Stimulated activated CD8-positive, alpha-beta memory T cell treated with anti-CD3 and anti-CD28 coated beads, Interleukin-7, amount 100 ng/mL, for 24 hours (primary cell): Measurements from ENCODE around the gene PCCA.

Experiments
- DNase-seq: peaks from one replicate; pipeline ENCODE4 v3.0.0-alpha.2; 2020; ENCODE audit warnings: low read depth

Gene PCCA

DNA sequence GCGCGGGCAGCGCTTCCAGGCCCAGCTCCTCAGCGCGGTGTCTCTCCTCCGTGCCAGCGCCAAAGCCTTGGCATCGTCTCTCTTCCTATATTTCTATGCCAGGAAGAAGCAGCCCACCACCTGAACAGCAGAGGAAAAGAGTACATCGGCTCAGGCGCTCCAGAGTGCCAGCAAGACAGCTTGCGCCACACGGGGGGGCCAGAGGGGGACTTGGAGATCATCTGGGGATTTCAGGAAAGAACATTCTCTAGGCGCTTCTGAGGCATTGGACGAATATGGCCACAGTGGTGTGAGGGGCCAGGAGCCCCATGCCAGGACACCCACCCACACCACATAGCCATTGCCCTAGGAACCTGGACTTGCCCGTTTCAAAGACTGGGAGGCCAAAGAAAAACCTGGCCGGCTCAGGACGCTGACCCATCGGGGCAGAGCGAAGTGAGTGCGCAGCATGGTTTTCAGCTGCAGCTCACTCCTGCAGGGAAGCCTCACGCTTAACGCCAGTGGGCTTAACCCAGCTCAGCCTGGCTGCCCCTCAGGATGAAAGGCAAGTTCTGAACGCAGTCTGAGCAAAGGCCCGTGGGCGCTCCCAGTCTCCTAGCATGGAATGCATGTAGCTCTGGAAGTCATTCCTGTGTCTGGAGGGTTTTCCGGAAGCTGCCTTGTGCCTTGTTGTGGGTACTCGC lies 437.6 kb downstream of the PCCA start:
- DNase-seq = no peak

DNA sequence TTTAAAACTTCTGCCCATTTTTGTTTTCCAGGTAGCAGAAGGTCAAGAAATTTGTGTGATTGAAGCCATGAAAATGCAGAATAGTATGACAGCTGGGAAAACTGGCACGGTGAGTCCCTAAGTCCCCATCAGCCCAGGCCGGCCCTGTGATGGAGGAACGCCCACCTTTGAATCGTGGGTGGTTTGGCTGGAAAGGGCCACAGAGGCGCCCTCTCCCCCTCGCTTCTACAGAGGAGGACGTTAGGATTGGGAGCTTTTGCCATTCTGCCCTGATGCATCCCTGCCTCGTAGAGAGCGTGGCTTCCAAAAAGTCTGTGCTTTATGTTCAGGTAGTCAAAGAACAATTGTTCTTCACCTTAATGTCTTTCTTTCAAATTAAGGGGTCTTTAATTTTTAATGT lies 438.8 kb downstream of the PCCA start:
- no peak for DNase-seq

DNA sequence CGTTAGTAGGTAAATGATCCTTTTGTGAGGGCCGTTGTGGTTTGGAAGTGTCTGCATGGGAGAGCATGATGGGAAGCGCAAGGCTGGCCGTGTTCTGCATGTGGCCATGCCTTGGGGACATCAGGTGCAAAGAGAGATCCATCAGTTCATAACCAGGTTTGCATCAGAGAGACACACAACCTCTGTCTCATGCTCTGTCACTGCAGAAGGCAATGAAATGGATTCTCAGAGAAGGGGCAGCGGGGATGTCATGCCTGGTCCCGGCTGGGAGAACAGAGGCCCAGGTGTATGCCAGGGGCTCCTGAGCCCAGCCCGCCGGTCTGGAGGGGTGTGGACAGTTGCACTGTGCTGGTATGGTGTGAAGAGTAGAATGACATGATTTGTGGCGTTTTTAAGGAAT lies 439.5 kb downstream of the PCCA start:
- no peak for DNase-seq

DNA sequence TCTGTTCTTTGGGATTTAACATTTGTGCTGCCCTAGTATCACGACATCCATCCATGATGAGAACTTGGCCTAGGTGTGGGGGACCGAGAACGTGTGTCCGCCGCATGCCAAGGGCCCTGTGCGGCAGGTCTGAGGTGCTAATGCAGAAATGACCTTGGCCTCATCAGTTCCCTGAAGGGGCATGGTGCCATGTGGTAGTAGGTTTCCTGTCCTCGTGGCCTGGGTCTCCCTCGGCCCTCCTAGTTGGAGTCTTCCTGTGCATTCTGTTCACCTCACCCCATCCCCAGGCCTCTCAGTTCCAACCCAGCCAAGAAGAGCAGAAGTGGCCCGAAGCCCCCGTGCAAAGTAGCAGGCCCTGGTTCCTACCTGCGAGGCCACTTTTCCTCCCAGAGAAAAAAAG lies 439.9 kb downstream of the PCCA start:
- DNase-seq = no peak

DNA sequence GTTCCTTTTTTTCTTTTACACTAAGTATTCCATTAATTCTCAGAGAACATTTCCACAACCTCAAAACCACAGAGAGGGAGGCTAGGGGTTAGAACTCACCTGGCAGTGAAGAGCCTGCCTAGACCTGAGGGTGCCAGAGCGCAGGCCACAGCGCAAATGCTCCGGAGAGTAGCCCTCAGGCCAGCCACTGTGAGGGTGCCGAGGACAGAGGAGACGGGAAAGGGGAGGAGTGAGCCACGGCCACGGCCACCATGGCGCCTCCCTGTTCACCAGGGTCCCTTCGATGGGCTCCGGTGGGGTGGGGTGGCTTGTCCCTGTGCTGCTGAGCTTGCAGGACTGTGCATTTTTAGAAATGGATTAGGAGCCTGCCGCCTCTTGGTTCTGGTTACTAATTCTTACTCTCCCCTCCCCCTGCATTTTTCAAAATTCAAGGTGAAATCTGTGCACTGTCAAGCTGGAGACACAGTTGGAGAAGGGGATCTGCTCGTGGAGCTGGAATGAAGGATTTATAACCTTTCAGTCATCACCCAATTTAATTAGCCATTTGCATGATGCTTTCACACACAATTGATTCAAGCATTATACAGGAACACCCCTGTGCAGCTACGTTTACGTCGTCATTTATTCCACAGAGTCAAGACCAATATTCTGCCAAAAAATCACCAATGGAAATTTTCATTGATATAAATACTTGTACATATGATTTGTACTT lies 440.9 kb downstream of the PCCA start:
- DNase-seq = no peak

DNA sequence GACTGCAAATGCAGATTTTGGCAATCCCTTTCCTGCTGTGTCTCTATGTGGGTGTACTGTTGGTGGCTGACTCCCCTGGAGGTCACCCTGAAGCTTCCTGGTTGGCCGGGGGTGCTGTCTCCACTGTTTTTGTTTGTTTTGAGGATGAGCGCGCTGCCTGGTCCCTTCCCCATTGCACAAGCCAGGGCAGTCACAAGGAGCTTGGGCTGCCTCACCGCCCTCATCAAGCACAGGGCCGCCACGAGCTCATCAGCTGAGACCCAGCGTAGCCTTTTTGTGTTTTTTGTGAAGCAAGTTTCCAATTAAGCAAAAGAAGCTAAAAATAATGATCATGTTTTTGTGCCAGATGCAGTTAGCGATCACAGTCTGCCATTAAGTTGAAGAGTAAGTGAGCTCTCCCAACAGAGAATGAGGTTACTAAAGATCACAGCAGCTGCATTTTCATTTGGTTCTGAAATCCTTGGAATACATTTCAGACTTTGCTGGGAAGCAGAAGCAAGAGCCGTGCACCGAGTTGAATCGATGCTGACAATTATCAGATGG lies 441.8 kb downstream of the PCCA start:
- no peak for DNase-seq

DNA sequence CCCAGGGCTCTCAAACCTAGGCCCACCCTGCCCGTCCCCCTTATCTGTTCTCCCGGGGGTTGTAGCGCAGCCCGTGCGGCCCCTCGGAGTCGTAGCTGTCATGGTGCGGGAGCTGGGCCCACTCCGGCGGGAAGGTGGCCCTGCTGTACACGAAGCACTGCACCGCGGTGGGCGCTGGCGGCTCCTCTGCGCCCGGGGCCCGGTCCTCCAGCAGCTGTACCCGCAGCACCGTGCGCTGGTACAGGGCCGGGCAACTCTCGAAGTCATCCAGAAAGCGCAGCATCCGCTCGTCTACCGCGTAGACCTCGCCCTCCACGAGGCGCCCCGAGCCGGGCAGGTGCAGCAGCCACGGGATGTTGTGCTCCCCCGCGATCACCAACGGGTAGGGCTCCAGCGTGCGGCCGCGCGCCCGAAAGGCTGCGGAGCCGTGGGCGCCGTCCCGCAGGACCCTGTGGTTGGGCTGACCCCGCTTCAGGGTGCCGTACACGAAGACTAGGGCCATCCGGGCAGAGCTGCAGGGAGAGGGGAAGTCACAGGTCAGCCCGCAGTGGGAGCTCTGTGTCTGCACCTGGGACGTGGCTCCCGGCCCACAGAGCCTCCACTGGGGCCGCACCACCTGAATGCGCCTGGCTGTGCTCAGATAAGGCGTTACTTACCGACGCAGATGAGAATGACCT lies 443.3 kb downstream of the PCCA start:
- no peak for DNase-seq

DNA sequence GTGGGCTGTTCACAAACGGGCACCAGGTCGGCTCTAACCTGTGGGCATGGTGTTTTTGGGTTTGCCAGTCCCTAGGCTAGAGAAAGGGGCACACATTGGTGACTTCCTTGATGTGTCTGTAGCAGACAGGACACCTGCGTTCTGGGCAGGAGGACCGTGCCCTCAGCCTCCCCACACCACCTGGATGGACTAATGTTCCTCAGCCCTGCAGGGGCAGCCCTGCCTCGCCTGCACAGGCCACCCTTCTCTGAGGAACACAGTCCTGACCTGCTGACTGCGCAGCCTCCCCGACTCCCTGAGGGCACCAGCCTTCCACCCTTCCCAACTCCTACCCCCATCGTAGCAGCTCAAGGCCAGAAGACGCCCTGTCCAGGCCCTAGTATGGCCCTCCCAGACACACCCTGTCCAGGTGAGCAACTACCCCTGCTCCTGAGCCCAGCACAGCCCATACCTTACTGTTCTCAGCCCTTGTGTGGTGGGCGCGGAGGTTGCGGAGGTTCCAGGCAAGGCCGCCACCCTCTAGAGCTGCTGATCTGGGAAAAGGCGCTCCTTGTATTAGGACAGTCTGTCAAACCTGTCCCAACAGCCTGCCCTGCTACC lies 444.0 kb downstream of the PCCA start:
- DNase-seq = no peak

DNA sequence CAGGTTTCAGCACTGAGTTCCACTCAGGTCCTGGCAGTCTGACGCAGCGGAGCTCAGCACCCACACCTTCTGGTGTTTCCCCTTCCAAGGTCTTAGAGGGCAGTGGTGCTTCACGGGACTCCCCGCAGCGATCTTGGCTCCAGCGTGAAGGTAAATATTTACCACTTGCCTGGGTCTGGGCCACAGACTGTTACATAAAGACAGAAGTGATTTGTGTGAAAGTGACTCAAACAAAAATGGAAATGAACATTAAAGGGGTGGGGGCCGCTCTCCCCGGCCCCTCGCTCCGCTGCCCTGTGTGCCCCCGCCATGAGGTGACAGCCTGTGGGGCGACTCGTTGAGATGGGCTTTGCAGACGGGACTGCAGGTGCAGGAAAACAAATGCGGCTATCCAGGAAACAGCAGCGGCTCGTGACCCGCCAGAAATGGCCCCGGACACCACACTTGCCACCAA lies 444.7 kb downstream of the PCCA start:
- DNase-seq = no peak

DNA sequence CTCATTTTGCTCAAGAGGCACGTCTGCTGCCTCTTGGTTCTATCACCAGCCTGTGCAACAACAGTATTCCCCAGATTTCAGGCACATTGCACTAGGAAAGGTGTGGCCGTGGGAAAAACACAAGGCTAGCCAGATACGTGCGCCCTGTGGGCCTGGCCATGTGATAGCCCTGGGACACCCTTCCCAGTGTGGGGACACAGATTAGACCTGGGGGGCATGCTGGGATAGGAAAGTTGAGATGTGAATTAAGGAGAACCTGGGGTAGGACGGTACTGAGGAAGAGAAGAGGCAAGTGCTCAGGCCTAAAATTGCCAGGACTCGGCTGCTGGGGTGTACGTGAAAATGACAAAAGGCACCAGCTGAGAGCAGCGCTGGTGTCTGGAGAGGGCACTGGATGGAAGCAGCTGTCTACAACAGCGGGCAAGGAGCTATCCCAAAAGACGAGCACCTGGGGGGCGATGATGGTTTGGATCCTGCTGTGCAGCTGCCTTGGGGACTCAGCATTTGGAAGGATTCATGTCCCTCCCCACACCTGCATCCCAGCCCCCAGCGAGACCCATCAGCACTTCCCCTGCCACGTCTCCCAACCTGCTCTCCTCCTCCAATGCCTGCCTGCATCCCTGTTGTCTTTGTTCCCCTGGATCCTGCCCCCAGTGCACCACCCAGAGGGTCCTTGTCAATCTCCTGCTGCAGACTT lies 445.4 kb downstream of the PCCA start:
- no peak for DNase-seq

DNA sequence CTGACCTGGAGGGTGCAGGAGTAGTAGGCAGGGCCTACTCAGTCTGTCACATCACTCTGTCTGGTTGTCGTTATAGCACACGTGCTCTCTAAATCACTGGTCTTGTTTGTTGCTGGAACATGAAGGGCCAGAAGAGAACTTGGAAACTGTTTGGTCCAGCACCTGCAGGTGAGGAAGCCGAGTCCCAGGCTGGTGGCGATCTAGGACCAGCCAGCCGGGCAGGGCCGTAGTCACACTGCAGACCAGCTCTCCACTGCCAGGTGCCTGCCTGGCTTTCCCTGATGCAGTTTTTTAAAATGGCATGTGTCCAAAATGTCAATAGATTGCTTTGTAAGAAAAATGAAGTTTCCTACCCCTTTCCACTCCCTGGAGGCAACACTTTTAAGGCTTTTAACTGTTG lies 446.0 kb downstream of the PCCA start:
- DNase-seq = no peak

DNA sequence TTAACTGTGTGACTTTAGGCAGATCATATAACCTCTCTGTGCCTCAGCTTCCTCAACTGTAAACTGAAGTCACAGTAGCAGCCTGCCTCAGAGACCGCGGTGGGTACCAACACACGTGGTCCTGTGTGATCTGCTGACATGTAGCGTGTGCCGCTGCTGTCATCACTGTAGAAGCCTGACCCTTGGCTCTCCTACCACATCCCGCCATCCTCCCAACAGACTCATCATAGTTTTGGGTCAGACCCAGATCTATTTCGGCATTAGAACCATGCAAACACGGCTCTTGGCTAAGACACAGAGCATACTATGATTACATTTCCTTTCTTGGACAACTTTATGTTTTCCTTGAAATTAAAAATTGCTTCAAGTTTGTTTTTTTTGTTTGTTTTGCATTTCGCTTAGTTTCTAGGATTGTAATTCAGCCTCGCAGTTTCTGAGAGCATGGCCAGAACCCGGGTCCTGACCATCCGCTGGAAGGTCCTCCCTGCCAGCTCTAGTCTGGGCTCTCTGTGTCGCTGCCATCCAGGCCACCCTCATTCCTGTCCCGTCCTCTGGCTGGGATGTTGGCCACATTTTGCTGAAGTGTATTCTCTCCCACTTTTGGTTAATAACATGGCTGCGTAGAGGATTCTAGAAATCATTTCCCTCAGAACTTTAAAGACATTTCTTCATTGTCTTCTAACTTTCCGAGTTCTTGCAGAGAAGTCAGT lies 446.7 kb downstream of the PCCA start:
- DNase-seq = no peak

DNA sequence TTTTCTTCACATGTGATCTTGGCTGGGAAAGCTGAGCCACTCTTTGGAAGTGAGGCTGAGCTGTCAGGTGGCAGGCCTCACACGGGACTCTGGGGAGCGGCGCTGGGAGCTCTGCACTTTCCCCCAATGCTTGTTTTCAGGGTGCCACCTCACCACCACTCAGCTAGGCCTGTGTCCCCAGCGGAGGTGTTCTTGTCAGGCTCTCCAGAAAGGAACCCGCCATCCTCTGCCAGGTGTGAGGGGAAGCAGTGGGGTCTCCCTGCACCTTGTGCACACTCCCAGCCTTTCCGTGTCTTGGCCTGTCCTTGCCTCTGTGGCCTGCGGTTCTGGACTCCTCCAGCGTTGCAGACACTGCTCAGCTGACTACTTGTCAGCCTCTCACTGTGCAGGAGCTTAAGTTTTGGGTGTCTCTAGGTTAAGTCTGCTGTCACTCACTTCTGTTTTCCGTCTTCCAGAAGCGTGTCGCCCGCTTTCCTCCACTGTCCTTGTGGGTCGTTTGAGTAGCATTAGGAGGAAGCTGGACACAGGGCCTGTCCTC lies 447.8 kb downstream of the PCCA start:
- DNase-seq = no peak

DNA sequence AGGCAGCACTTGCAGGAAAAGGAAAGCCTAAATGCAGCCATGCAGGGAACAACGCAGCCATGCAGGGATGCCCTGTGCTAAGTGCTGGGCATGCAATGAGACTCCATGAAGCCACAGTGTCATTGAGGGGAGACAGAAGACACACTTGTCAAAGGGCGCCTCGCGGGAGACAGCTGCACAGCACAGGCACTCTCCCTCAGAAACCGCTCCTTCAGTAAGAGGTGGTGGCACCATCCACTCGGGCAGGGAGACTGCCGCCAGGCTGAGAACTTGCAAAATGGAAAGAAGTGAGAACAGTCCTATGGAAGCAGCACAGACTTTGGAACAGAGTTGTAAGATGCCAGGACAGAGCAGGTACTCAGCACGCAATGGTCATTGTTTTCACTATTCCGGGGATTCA lies 448.6 kb downstream of the PCCA start:
- DNase-seq = no peak

DNA sequence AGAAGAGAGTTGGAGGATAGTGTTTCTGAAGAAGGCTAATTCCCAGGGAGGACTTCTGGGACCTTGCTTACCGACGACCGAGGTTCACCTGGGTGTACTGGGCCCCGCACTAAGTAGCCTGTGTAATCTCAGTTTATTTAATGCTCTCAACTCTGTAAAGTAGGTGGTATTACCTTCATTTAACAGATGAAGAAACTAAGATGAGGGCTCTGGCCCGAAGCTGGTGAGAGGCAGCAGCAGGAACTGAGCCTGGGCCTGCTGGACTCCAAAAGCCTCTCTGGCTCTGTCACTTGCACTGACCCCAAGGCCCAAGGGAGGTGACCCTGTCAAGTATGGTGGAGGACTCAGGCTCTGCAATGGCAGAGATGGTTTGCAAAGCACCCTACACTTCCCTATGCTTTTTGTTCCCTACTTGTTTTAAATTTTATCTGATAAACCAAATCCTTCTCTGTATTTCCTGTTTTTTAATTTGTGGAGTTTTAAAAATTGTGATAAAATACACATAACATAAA lies 449.1 kb downstream of the PCCA start:
- no peak for DNase-seq

DNA sequence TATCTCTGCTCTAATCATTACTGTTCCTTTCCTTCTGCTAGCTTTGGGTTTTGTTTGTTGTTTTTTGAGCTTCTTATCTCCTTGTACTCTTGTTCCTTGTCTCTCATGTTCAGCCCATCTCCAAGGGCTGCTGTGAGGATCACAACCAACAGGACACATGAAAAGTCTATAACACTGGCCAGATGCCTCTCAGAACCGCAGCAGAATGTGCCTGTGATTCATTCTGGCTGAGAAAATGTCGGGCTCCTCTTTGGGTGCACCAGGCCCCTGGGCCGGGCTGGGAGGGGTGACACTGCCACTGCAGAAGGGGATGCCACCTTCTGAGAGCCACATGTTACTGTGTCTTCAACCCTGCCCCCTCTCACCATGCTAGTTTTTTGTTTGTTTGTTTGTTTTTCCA lies 451.7 kb downstream of the PCCA start:
- DNase-seq = no peak

DNA sequence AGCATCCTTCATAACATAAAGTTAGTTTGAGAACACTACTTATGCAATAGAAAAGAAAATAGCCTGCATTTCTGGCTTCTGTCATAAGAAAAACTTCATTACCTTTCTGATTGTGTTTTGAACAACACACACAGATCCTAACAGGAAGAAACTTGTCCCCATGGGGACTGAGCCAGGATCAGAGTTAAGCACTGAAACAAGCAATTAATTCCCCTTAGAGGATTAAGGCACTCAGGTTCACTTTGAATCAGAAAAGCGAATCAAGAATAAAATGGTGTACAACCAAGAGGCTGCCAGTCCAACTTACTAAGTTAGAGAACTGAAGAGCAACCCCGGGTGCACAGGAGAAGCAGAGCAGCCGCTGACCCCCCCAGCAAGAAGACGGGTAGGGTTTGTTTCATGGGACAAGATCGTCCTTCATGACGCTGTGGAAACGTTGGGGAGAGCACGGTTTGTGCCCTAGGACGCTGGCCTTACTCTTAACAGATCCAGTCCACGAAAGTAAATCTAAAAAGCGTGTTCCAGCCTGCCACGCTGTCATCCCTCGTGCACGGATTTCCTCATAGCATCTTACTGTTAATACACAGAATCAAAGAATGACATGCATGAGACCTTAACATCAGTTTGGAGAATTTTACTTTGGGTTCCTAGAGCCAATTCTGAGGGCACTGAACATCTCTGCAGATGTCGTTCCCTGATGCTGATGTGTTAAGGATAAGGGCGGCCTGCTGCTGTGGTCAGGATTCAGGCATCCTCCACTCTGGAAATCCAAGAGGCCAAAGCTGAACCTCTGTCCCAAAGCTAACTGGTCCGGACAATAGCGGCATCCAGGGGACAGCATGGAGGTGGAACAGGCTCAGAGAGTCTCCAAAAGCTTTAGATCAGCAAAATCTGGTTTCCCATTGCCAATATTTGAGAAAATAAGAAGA lies 453.3 kb downstream of the PCCA start:
- no peak for DNase-seq

DNA sequence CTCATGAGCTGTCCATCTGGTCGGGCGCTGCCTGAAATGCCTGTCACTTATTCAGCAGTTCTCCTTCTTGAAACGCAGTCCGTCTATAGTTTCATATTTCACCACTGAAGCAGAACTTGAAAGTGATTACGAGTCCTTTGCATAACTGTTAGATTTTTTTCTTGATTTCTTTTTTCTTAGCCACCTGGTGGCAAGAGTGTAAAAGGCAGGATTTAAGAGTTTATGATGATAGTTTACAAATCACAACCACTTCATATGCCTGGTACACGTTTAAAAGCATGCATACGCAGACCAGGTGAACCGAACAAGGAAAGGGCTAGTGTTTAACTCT lies 453.9 kb downstream of the PCCA start:
- no peak for DNase-seq

DNA sequence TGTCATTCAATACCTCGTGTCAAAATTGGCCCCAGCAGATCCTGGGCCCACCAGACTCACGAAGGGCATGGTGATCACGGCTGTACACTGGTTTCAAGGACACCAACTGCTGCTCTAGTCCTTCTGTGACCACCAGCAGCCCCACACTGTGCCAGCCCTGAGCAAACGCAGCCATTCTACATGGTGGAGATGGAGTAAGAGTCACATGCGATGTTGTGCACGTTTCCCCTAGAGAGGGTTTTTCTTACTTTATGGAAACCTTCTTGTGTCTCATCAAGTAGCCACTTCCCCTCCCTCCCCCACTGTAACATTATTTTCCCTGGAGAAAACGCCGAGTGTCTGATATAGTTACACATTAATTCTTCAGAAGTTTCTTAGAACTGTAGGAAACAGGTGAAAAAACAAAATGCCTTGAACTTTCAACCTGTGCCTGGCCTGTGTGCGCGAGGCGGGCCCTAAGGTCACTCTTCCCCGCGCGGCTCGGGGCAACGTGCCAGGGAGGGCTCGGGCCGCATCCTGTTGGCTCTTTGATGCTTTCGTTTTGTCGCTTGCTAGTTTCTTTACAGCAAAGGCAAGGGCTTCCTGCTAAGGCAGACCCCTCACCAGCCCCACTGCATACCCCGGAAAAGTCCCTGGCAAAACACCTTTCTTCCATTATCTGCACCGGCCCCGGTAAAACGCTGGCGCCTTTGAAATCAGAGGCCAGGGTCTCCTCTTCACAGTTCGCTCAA lies 455.1 kb downstream of the PCCA start:
- no peak for DNase-seq
